ENCODE data around the gene ANXA1. TPM values are rescaled to one million over a fixed set of nuclear protein-coding genes. Genes with fewer than 3 reads are reported as not detected.

ANXA1 gene
- total and polyA plus RNA-seq, 8 donors = 34.2 to 1,131 (median 126) TPM

GRCh38 chr9:73114058-73114457, 37.6 kb upstream of the ANXA1 start:
- Histone ChIP-seq H3K27ac (no peak overlapping the region), H3K36me3 (no peaks in the 10 kb centered on the region), H3K4me3 (no peak overlapping the region), H3K4me1 (no peaks in the 10 kb centered on the region), H3K27me3 (no peaks in the 10 kb centered on the region), H3K9me3 (no peaks in the 10 kb centered on the region)
- intact Hi-C loops (cut with DNase I; ENCODE audit: low total_unique reads) = no loop called here
- TF ChIP-seq POLR2A (IDR thresholded peaks at IDR 0.05) (no peak), EP300 (IDR thresholded peaks at IDR 0.05) (no peak), POLR2AphosphoS5 (IDR thresholded peaks at IDR 0.05) (no peak), CTCF (IDR thresholded peaks at IDR 0.05) (no peak)
- DNase-seq = no peak

- Histone ChIP-seq H3K4me3 (no peak overlapping the region), H3K9me3 (no peaks in the 10 kb centered on the region), H3K27me3 (no peaks in the 10 kb centered on the region), H3K36me3 (no peaks in the 10 kb centered on the region), H3K27ac (no peak overlapping the region), H3K4me1 (no peaks in the 10 kb centered on the region)
- intact Hi-C loops (cut with DNase I; ENCODE audit: low total_unique reads) = no loop called here
- WGBS, 5 donors = 94 to 100% (median 100%) methylated on average over 1 of the region's 1 CpG
- no peak for DNase-seq
- TF ChIP-seq CTCF (IDR thresholded peaks at IDR 0.05) = no peak
- no peak for TF ChIP-seq POLR2A (IDR thresholded peaks at IDR 0.05)
- TF ChIP-seq EP300 (IDR thresholded peaks at IDR 0.05) = no peak
- no peak for TF ChIP-seq POLR2AphosphoS5 (IDR thresholded peaks at IDR 0.05)
These were observed 36.7 kb upstream of the ANXA1 start for GRCh38 chr9:73114958-73115357.

GRCh38 chr9:73116031-73116430, 35.6 kb upstream of the ANXA1 start:
- intact Hi-C loops (cut with DNase I; ENCODE audit: low total_unique reads) = no loop called here

GRCh38 chr9:73116880-73117279, 34.8 kb upstream of the ANXA1 start:
- no peak overlapping the region for H3K27ac ChIP-seq
- 90 to 98% (median 93%) methylated on average over 1 of the region's 1 CpG for WGBS, 5 donors
- H3K36me3 ChIP-seq = no peaks in the 10 kb centered on the region
- no peaks in the 10 kb centered on the region for H3K4me1 ChIP-seq
- no peaks in the 10 kb centered on the region for H3K27me3 ChIP-seq
- no peak for DNase-seq
- H3K9me3 ChIP-seq = no peaks in the 10 kb centered on the region
- H3K4me3 ChIP-seq = no peak overlapping the region
- intact Hi-C loops (cut with DNase I; ENCODE audit: low total_unique reads) = no loop called here
- TF ChIP-seq EP300 (IDR thresholded peaks at IDR 0.05) = no peak
- TF ChIP-seq POLR2AphosphoS5 (IDR thresholded peaks at IDR 0.05) = no peak
- no peak for TF ChIP-seq POLR2A (IDR thresholded peaks at IDR 0.05)
- no peak for TF ChIP-seq CTCF (IDR thresholded peaks at IDR 0.05)

More at GRCh38 chr9:73116031-73116430, 35.6 kb upstream of the ANXA1 start:
- Histone ChIP-seq H3K9me3 (no peaks in the 10 kb centered on the region), H3K4me1 (no peaks in the 10 kb centered on the region), H3K4me3 (no peak overlapping the region), H3K36me3 (no peaks in the 10 kb centered on the region), H3K27me3 (no peaks in the 10 kb centered on the region), H3K27ac (no peak overlapping the region)
- 34 to 50% (median 35%) methylated on average over 1 of the region's 1 CpG for WGBS, 5 donors
- TF ChIP-seq CTCF (IDR thresholded peaks at IDR 0.05) (no peak), EP300 (IDR thresholded peaks at IDR 0.05) (no peak), POLR2AphosphoS5 (IDR thresholded peaks at IDR 0.05) (no peak), POLR2A (IDR thresholded peaks at IDR 0.05) (no peak)
- DNase-seq = no peak

Measured in stomach (tissue), 9 donors.